Upper lobe of right lung (tissue), 1 donor: ENCODE data around the gene WDR74. TPM values are rescaled to one million over a fixed set of nuclear protein-coding genes. Genes with fewer than 3 reads are reported as not detected.

Experiments used
- ATAC-seq: fragments of 200-7000 bp; cut with Tn5 transposase; one replicate; pipeline ENCODE4 v1.9.1; 2020; ENCODE audit warnings: mild to moderate bottlenecking, moderate library complexity
- DNase-seq: peaks from one replicate; pipeline ENCODE4 v3.0.0-alpha.2; 2020
- H3K27ac ChIP-seq: fragments of 200-600 bp; one replicate; pipeline ENCODE4 v1.8.0; 2022
- H3K27me3 ChIP-seq: fragments of 200-600 bp; one replicate; pipeline ENCODE4 v1.8.0; 2022; ENCODE audit warnings: mild to moderate bottlenecking
- H3K36me3 ChIP-seq: fragments of 200-600 bp; one replicate; pipeline ENCODE4 v1.8.0; 2022
- H3K4me1 ChIP-seq: fragments of 200-600 bp; one replicate; pipeline ENCODE4 v1.8.0; 2022
- H3K4me3 ChIP-seq: fragments of 200-600 bp; one replicate; pipeline ENCODE4 v1.8.0; 2022; ENCODE audit warnings: mild to moderate bottlenecking
- H3K9me3 ChIP-seq: fragments of 200-600 bp; one replicate; pipeline ENCODE4 v1.8.0; 2022
- CTCF ChIP-seq: fragments of 200-600 bp; IDR thresholded peaks from one replicate; pipeline ENCODE4 v1.8.0; 2022; ENCODE audit warnings: antibody characterized with exemption
- intact Hi-C: fragments of 100-400 bp; cut with DNase I; formaldehyde crosslinking; loops from one replicate; pipeline ENCODE4 v1.11.0; 2022
- total RNA-seq: library from RNA; stranded (reverse); fragmentation: NEBNext Ultra II Directional; extraction: Animal tissue kit (Norgen Biotek cat#: 25700); gene quantifications from one replicate; pipeline ENCODE4 v1.2.1, GENCODE V29; 2021
- donor health status: DM: no; HTN: yes; CAD: no; lungs with severe emphysema.

Gene WDR74
- total RNA-seq, 1 donor from 2014 or later: 43.9 TPM

- H3K9me3 ChIP-seq: no peaks in the 10 kb centered on the region
- no peak for ATAC-seq
- TF ChIP-seq CTCF: no peak
- DNase-seq: no peak
- peaks cover 55% of the 10 kb centered on the region for H3K36me3 ChIP-seq
- peak overlapping the region; percentile 87 for H3K4me3 ChIP-seq
- no peaks in the 10 kb centered on the region for H3K27me3 ChIP-seq
- H3K27ac ChIP-seq: peak overlapping the region; percentile 100
- H3K4me1 ChIP-seq: peaks cover 52% of the 10 kb centered on the region
- intact Hi-C loops: no loop called here
These were observed 43.6 kb upstream of the WDR74 start for GRCh38 chr11:62882788-62883501.

GRCh38 chr11:62882431-62882749 is 43.0 kb upstream of the WDR74 start:
- DNase-seq (no peak), ATAC-seq (no peak)
- Histone ChIP-seq H3K4me3 (peak overlapping the region; percentile 87), H3K4me1 (peaks cover 52% of the 10 kb centered on the region), H3K36me3 (peaks cover 50% of the 10 kb centered on the region), H3K27me3 (no peaks in the 10 kb centered on the region), H3K27ac (peak overlapping the region; percentile 100), H3K9me3 (no peaks in the 10 kb centered on the region)
- TF ChIP-seq CTCF: no peak
- intact Hi-C loops: no loop called here

- Histone ChIP-seq H3K27ac (peak overlapping the region; percentile 100), H3K4me1 (peaks cover 49% of the 10 kb centered on the region), H3K9me3 (no peaks in the 10 kb centered on the region), H3K4me3 (peak overlapping the region; percentile 87), H3K27me3 (no peaks in the 10 kb centered on the region), H3K36me3 (peaks cover 44% of the 10 kb centered on the region)
- DNase-seq (peak; percentile 97), ATAC-seq (peak; percentile 80)
- intact Hi-C loops: no loop called here
- TF ChIP-seq CTCF: no peak
These were observed 42.4 kb upstream of the WDR74 start for GRCh38 chr11:62881579-62882430.

GRCh38 chr11:62880803-62881578 is 41.6 kb upstream of the WDR74 start, which contains the start of gene SLC3A2:
SLC3A2 (plus strand) TSS chr11:62880896; CDS start chr11:62881024, 128 bp downstream.
- TF ChIP-seq CTCF: peak; percentile 75
- no peaks in the 10 kb centered on the region for H3K27me3 ChIP-seq
- H3K4me3 ChIP-seq: peak within 1 kb of the TSS; percentile 87
- H3K4me1 ChIP-seq: peaks cover 43% of the 10 kb centered on the region
- H3K9me3 ChIP-seq: no peaks in the 10 kb centered on the region
- ATAC-seq: peak; percentile 90
- intact Hi-C loops: no loop called here
- H3K36me3 ChIP-seq: peaks cover 36% of the 10 kb centered on the region
- H3K27ac ChIP-seq: peak within 1 kb of the TSS; percentile 100
- DNase-seq: peak; percentile 96

- no peak for TF ChIP-seq CTCF
- Histone ChIP-seq H3K9me3 (no peaks in the 10 kb centered on the region), H3K27me3 (no peaks in the 10 kb centered on the region), H3K27ac (peak overlapping the region; percentile 100), H3K4me1 (peaks cover 39% of the 10 kb centered on the region), H3K36me3 (peaks cover 29% of the 10 kb centered on the region), H3K4me3 (peak overlapping the region; percentile 87)
- DNase-seq (no peak), ATAC-seq (peak; percentile 42)
- intact Hi-C loops: no loop called here
These were observed 40.9 kb upstream of the WDR74 start for GRCh38 chr11:62880231-62880802.
